H1 (cell line): ENCODE results near the gene GNA12. TPM values are rescaled to one million over a fixed set of nuclear protein-coding genes. Genes with fewer than 3 reads are reported as not detected.

Experiments used
- CTCF ChIA-PET: fragments of 300-600 bp; sonication (Branson Sonifier 250); formaldehyde crosslinking; loops from one replicate; lab custom pipeline; 2021; ENCODE audit not compliant: partially characterized antibody; lab: Charles Lee
- POLR2A ChIA-PET: fragments of 300-600 bp; sonication (Branson Sonifier 250); formaldehyde crosslinking; loops from one replicate; lab custom pipeline; 2021; ENCODE audit warnings: inconsistent platforms; ENCODE audit not compliant: partially characterized antibody; lab: Charles Lee
- DNase-seq, 2 experiments: peaks; one replicate each; pipeline versions ENCODE4 v3.0.0 to v3.0.0-alpha.2; 2010 to 2022; ENCODE audit warnings: low spot score in 2 of 2, low read depth in 1 of 2, mixed read lengths in 1 of 2
- FAIRE-seq: peaks from 2 replicates; lab custom pipeline; 2011; peaks lifted over from hg19 to GRCh38; lab: Jason Lieb, UNC
- H2AFZ ChIP-seq: 2 replicates; pipeline ENCODE4 v1.8.1; 2012; ENCODE audit warnings: low read length, inconsistent platforms
- H2AK5ac ChIP-seq: 2 replicates; pipeline ENCODE4 v1.6.1; 2013; ENCODE audit warnings: low read depth, low read length
- H2BK120ac ChIP-seq: replicated peaks from 2 replicates; pipeline ENCODE3; 2013; ENCODE audit warnings: low read depth, low read length, inconsistent platforms
- H2BK12ac ChIP-seq: 2 replicates; pipeline ENCODE4 v1.6.1; 2013; ENCODE audit warnings: low read depth, low read length
- H2BK15ac ChIP-seq: 2 replicates; pipeline ENCODE4 v1.6.1; 2013; ENCODE audit warnings: low read length
- H2BK20ac ChIP-seq: 2 replicates; pipeline ENCODE4 v1.6.1; 2013; ENCODE audit warnings: low read length
- H2BK5ac ChIP-seq: 2 replicates; pipeline ENCODE4 v1.6.1; 2013; ENCODE audit warnings: low read depth, low read length
- H3K14ac ChIP-seq: 2 replicates; pipeline ENCODE4 v1.6.1; 2013; ENCODE audit warnings: inconsistent platforms; ENCODE audit not compliant: insufficient read length
- H3K18ac ChIP-seq: 2 replicates; pipeline ENCODE4 v1.6.1; 2013; ENCODE audit warnings: low read length; ENCODE audit errors: extremely low read depth
- H3K23ac ChIP-seq: 2 replicates; pipeline ENCODE4 v1.6.1; 2013; ENCODE audit warnings: inconsistent platforms; ENCODE audit not compliant: insufficient read length
- H3K23me2 ChIP-seq: 2 replicates; pipeline ENCODE4 v1.6.1; 2013; ENCODE audit warnings: low read depth, low read length
- H3K27ac ChIP-seq: 2 replicates; pipeline ENCODE4 v1.6.1; 2011; ENCODE audit warnings: low read depth, low read length, inconsistent platforms
- H3K27me3 ChIP-seq, 4 experiments: replicated peaks in 1 of 4; 1 replicate in 1 of 4; 2 replicates in 3 of 4; pipeline versions ENCODE4 v1.6.1 to v1.8.1; 2011 to 2013; ENCODE audit warnings: low read length in 3 of 4, mild to moderate bottlenecking in 3 of 4, inconsistent platforms in 2 of 4, mixed read lengths in 2 of 4, moderate library complexity in 1 of 4; ENCODE audit not compliant: control insufficient read depth in 3 of 4, insufficient read depth in 3 of 4; ENCODE audit errors: extremely low read depth in 1 of 4
- H3K36me3 ChIP-seq, 4 experiments: 2 replicates each; pipeline versions ENCODE4 v1.6.1 to v1.8.1; 2011 to 2013; ENCODE audit warnings: mild to moderate bottlenecking in 4 of 4, low read length in 3 of 4, moderate library complexity in 2 of 4, control low read depth in 1 of 4, inconsistent platforms in 1 of 4; ENCODE audit not compliant: insufficient read depth in 4 of 4, control insufficient read depth in 2 of 4
- H3K4ac ChIP-seq: replicated peaks from 2 replicates; pipeline ENCODE3; 2013; ENCODE audit warnings: low read length, low read depth, mixed read lengths, inconsistent platforms; ENCODE audit not compliant: insufficient read length
- H3K4me1 ChIP-seq, 4 experiments: replicated peaks in 1 of 4; 1 replicate in 1 of 4; 2 replicates in 3 of 4; pipeline versions ENCODE4 v1.6.1 to v1.8.1; 2011 to 2013; ENCODE audit warnings: low read length in 3 of 4, inconsistent platforms in 2 of 4, mixed read lengths in 1 of 4; ENCODE audit not compliant: insufficient read depth in 4 of 4, control insufficient read depth in 3 of 4
- H3K4me2 ChIP-seq, 2 experiments: 2 replicates each; pipeline versions ENCODE4 v1.6.1 to v1.8.1; 2011 to 2013; ENCODE audit warnings: low read depth in 2 of 2, low read length in 2 of 2, control low read depth in 1 of 2, inconsistent platforms in 1 of 2, mild to moderate bottlenecking in 1 of 2; ENCODE audit not compliant: insufficient read depth in 1 of 2
- H3K4me3 ChIP-seq, 4 experiments: fragments of 200-600, 300-600 bp in 1 of 4; sonication (generic), shearing (Covaris generic), sonication (Bioruptor Twin) in 1 of 4; 2 replicates each; pipeline versions ENCODE4 v1.5.1 to v1.8.1; 2011 to 2016; ENCODE audit warnings: low read length in 4 of 4, low read depth in 3 of 4, control low read depth in 2 of 4, inconsistent platforms in 2 of 4, mild to moderate bottlenecking in 2 of 4, mixed read lengths in 1 of 4, moderate library complexity in 1 of 4; ENCODE audit not compliant: insufficient read depth in 2 of 4; ENCODE audit errors: extremely low read depth in 1 of 4
- H3K56ac ChIP-seq: replicated peaks from 2 replicates; pipeline ENCODE3; 2013; ENCODE audit warnings: low read depth, mild to moderate bottlenecking, mixed read lengths, low read length, inconsistent platforms; ENCODE audit not compliant: insufficient read length
- H3K79me1 ChIP-seq: 2 replicates; pipeline ENCODE4 v1.6.1; 2013; ENCODE audit warnings: low read depth, low read length, control low read depth
- H3K79me2 ChIP-seq, 2 experiments: 2 replicates each; pipeline versions ENCODE4 v1.6.1 to v1.8.1; 2012 to 2013; ENCODE audit warnings: low read length in 2 of 2, mild to moderate bottlenecking in 2 of 2, inconsistent platforms in 1 of 2; ENCODE audit not compliant: insufficient read depth in 2 of 2, control insufficient read depth in 1 of 2
- H3K9ac ChIP-seq, 4 experiments: replicated peaks in 1 of 4; 1 replicate in 1 of 4; 2 replicates in 3 of 4; pipeline versions ENCODE4 v1.6.1 to v1.8.1; 2011 to 2013; ENCODE audit warnings: low read depth in 3 of 4, low read length in 3 of 4, control low read depth in 2 of 4, mild to moderate bottlenecking in 2 of 4, moderate library complexity in 2 of 4, inconsistent platforms in 1 of 4; ENCODE audit errors: extremely low read depth in 1 of 4
- H3K9me3 ChIP-seq, 2 experiments: 2 replicates each; pipeline versions ENCODE4 v1.6.1 to v1.8.1; 2012 to 2013; ENCODE audit warnings: mild to moderate bottlenecking in 2 of 2, moderate library complexity in 2 of 2, control low read depth in 1 of 2, inconsistent platforms in 1 of 2, low read depth in 1 of 2, low read length in 1 of 2, mixed read lengths in 1 of 2; ENCODE audit not compliant: insufficient read depth in 2 of 2
- H4K20me1 ChIP-seq, 2 experiments: replicated peaks in 1 of 2; 2 replicates each; pipeline versions ENCODE3 to v1.8.1; 2011 to 2013; ENCODE audit warnings: inconsistent platforms in 2 of 2, low read length in 2 of 2, mild to moderate bottlenecking in 1 of 2; ENCODE audit not compliant: insufficient read depth in 2 of 2, control insufficient read depth in 1 of 2
- H4K5ac ChIP-seq: 2 replicates; pipeline ENCODE4 v1.6.1; 2013; ENCODE audit warnings: low read length, low read depth, mixed read lengths, inconsistent platforms; ENCODE audit not compliant: insufficient read length
- H4K8ac ChIP-seq: 2 replicates; pipeline ENCODE4 v1.8.0; 2013; ENCODE audit warnings: mild to moderate bottlenecking, moderate library complexity, low read length, inconsistent platforms; ENCODE audit not compliant: insufficient read depth; ENCODE audit errors: extremely low read depth
- H4K91ac ChIP-seq: replicated peaks from 2 replicates; pipeline ENCODE3; 2013; ENCODE audit warnings: low read length, mixed read lengths, inconsistent platforms; ENCODE audit not compliant: insufficient read length
- SIN3A ChIP-seq, 2 experiments: IDR thresholded peaks in 1 of 2; conservative IDR thresholded peaks in 1 of 2; 2 replicates each; pipeline ENCODE4 v1.6.1; 2011 to 2012; ENCODE audit warnings: low read length in 2 of 2, improper control_type of control experiment in 1 of 2, low read depth in 1 of 2, mild to moderate bottlenecking in 1 of 2
- SIRT6 ChIP-seq: IDR thresholded peaks from one replicate; pipeline ENCODE4 v1.7.1; 2012; ENCODE audit warnings: low read length, inconsistent platforms
- WGBS, 2 experiments: shearing (Covaris generic) in 1 of 2; methylation state at CpG; one replicate each; pipeline versions ENCODE4 v1.1.6 to v1.1.7; 2013 to 2015; ENCODE audit warnings: low lambda C conversion rate in 2 of 2, mixed read lengths in 2 of 2, inconsistent platforms in 1 of 2, low coverage in 1 of 2, missing lambda C conversion rate in 1 of 2; ENCODE audit not compliant: insufficient replicate concordance in 2 of 2, insufficient coverage in 1 of 2, insufficient read length in 1 of 2; ENCODE audit errors: extremely low coverage in 1 of 2, missing lambda C conversion rate in 1 of 2; 5-methylcytosine and 5-hydroxymethylcytosine counted together
- polyA plus RNA-seq, 7 experiments: library from polyadenylated mRNA; depleted of rRNA in 3 of 7; stranded (reverse) in 5 of 7; unstranded in 2 of 7; fragments of >200 nt in 5 of 7; fragments of 200-250 nt in 2 of 7; gene quantifications; 1 replicate in 5 of 7; 2 replicates in 1 of 7; 4 replicates in 1 of 7; pipeline versions ENCODE4 v1.2.1 to v1.2.3, GENCODE V29; 2011 to 2013; ENCODE audit warnings: missing spikeins in 2 of 7, mixed read lengths in 2 of 7
- total RNA-seq: library from RNA; stranded (reverse); fragmentation: NEBNext Ultra II Directional; extraction: Animal tissue kit (Norgen Biotek cat#: 25700); gene quantifications from 2 replicates; pipeline ENCODE4 v1.2.1, GENCODE V29; 2021

GNA12 gene
- total and polyA plus RNA-seq, 2 of the 8 experiments (the other 6 are each of a cell fraction or from before 2014, with no cell fraction given) = 96.5 to 109 TPM

GRCh38 chr7:2821161-2821841 is 22.8 kb downstream of the GNA12 start:
- peak overlapping the region; percentile 89 for H4K5ac ChIP-seq
- peaks cover 48 to 63% (median 57%) of the 10 kb centered on the region in 4 experiments for H3K4me1 ChIP-seq
- H3K79me1 ChIP-seq = peaks cover 4% of the 10 kb centered on the region; the same call in 1 of the 2 replicates
- H2BK120ac ChIP-seq = peak overlapping the region; percentile 22
- ChIA-PET CTCF (interaction anchor here (0.5 to 3.7 kb wide), 8 partner anchors 9 to 1566 kb away, joined by 3 to 13 read pairs (median 4); no protein-coding TSS in a partner anchor), POLR2A (interaction anchor here (0.9 to 2.0 kb wide), 7 partner anchors 7 to 83 kb away, joined by 3 to 11 read pairs (median 4); no protein-coding TSS in a partner anchor)
- peak in 1 of 2 experiments; percentile 59 for DNase-seq
- peak overlapping the region; percentile 83 for H3K27ac ChIP-seq
- H3K9ac ChIP-seq = peak overlapping the region in 1 of 4 experiments; percentile 53; a peak in 2 of 7 replicates
- H3K36me3 ChIP-seq = no peaks in the 10 kb centered on the region
- H2AFZ ChIP-seq = no peak overlapping the region
- peak overlapping the region; percentile 60 for H3K56ac ChIP-seq
- no peak overlapping the region for H2BK20ac ChIP-seq
- no peak overlapping the region for H4K8ac ChIP-seq
- no peaks in the 10 kb centered on the region for H3K9me3 ChIP-seq
- WGBS, 2 experiments = 14% methylated on average over 12 of the region's 12 CpGs; no CpG with 5 or more reads in 1 of the 2 experiments
- H3K4ac ChIP-seq = no peak overlapping the region
- peak overlapping the region; percentile 40 to 59 for H3K4me2 ChIP-seq
- peak overlapping the region; percentile 62; the same call in 1 of the 2 replicates for H3K18ac ChIP-seq
- H3K14ac ChIP-seq = no peak overlapping the region
- H4K20me1 ChIP-seq = no peaks in the 10 kb centered on the region
- H3K79me2 ChIP-seq = peaks cover 29 to 75% of the 10 kb centered on the region in 2 experiments
- H2BK15ac ChIP-seq = no peak overlapping the region
- peak overlapping the region; percentile 31 for H4K91ac ChIP-seq
- H2BK5ac ChIP-seq = peak overlapping the region; percentile 96
- no peaks in the 10 kb centered on the region; the same call in 1 of the 2 replicates for H3K23me2 ChIP-seq
- no peak overlapping the region for H3K23ac ChIP-seq
- FAIRE-seq = peak; percentile 82
- peak overlapping the region in 1 of 4 experiments; percentile 17; a peak in 1 of 8 replicates for H3K4me3 ChIP-seq
- peak overlapping the region; percentile 0; the same call in 1 of the 2 replicates for H2AK5ac ChIP-seq
- no peaks in the 10 kb centered on the region for H3K27me3 ChIP-seq
- H2BK12ac ChIP-seq = peak overlapping the region; percentile 18; the same call in 1 of the 2 replicates
- TF ChIP-seq SIRT6 (no peak), SIN3A (conservative IDR thresholded peaks at IDR 0.05 in 1 of 2, IDR thresholded peaks at IDR 0.05 in 1 of 2; ENCODE audit: low read depth in 1 of 2, low read length in 2 of 2) (peak in 1 of 2 experiments; percentile 17; a peak in 2 of 4 replicates)
